Measurements from ENCODE around the gene PSME3.

DNA sequence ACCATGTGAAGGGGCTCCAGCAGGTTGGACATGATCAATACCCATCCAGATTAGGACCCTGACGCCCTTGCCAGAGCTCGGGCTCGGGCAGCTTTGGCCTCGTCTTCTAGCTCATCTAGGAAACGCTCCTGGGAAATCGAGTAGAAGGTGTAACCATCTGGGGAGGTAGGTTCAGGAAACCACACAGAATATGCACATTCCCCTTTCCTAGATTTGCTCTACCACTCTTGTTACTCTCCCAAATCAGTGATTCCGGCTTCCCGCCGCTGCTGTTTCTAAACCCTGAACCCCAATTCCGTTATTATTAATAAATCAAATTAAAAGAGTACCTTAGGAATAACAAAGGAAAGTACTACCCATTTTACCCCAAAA lies 35.2 kb upstream of the PSME3 start:
- TF ChIP-seq, protein P1, sequence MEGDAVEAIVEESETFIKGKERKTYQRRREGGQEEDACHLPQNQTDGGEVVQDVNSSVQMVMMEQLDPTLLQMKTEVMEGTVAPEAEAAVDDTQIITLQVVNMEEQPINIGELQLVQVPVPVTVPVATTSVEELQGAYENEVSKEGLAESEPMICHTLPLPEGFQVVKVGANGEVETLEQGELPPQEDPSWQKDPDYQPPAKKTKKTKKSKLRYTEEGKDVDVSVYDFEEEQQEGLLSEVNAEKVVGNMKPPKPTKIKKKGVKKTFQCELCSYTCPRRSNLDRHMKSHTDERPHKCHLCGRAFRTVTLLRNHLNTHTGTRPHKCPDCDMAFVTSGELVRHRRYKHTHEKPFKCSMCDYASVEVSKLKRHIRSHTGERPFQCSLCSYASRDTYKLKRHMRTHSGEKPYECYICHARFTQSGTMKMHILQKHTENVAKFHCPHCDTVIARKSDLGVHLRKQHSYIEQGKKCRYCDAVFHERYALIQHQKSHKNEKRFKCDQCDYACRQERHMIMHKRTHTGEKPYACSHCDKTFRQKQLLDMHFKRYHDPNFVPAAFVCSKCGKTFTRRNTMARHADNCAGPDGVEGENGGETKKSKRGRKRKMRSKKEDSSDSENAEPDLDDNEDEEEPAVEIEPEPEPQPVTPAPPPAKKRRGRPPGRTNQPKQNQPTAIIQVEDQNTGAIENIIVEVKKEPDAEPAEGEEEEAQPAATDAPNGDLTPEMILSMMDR (conservative IDR thresholded peaks at IDR 0.05) = no peak
- TF ChIP-seq EZH2 (IDR thresholded peaks at IDR 0.05; ENCODE audit: low read depth) = no peak

Measured in PC-9 (cell line).